GM19099 (cell line): ENCODE results near the gene S100A2.

Source experiments
- POLR2A ChIP-seq: IDR thresholded peaks from 3 replicates; pipeline ENCODE4 v1.6.1; 2011; ENCODE audit warnings: low read depth; ENCODE audit not compliant: insufficient read length; ENCODE audit errors: extremely low read depth

Gene S100A2

GRCh38 chr1:153565529-153566374 is at the start of gene S100A2:
S100A2 (minus strand) TSS chr1:153565844; CDS start chr1:153563877, 1,967 bp downstream.
- TF ChIP-seq POLR2A, result peak; percentile 20

- TF ChIP-seq POLR2A, result no peak
Measured at GRCh38 chr1:153615406-153615805, 49.8 kb upstream of the S100A2 start.

- TF ChIP-seq POLR2A, result no peak
Measured at GRCh38 chr1:153614906-153615305, 49.3 kb upstream of the S100A2 start.

GRCh38 chr1:153614189-153614900 is 48.7 kb upstream of the S100A2 start:
- no peak for TF ChIP-seq POLR2A

GRCh38 chr1:153613406-153613805 is 47.8 kb upstream of the S100A2 start:
- no peak for TF ChIP-seq POLR2A

- no peak for TF ChIP-seq POLR2A
Measured at GRCh38 chr1:153612755-153613331, 47.2 kb upstream of the S100A2 start, which contains the start of gene S100A16. S100A16 (minus strand) TSS chr1:153613137; CDS start chr1:153608151, 4,986 bp downstream.

GRCh38 chr1:153612111-153612754 is 46.6 kb upstream of the S100A2 start:
- no peak for TF ChIP-seq POLR2A

GRCh38 chr1:153611356-153611755 is 45.7 kb upstream of the S100A2 start:
- TF ChIP-seq POLR2A, result no peak

- TF ChIP-seq POLR2A, result no peak
Measured at GRCh38 chr1:153610811-153611301, 45.2 kb upstream of the S100A2 start.

- no peak for TF ChIP-seq POLR2A
Measured at GRCh38 chr1:153610334-153610733, 44.7 kb upstream of the S100A2 start.

- no peak for TF ChIP-seq POLR2A
Measured at GRCh38 chr1:153609585-153609907, 43.9 kb upstream of the S100A2 start.

- TF ChIP-seq POLR2A, result no peak
Measured at GRCh38 chr1:153608742-153609584, 43.3 kb upstream of the S100A2 start.

GRCh38 chr1:153608089-153608682 is 42.5 kb upstream of the S100A2 start:
- no peak for TF ChIP-seq POLR2A

GRCh38 chr1:153607381-153607780 is 41.7 kb upstream of the S100A2 start:
- no peak for TF ChIP-seq POLR2A

- no peak for TF ChIP-seq POLR2A
Measured at GRCh38 chr1:153606194-153606593, 40.5 kb upstream of the S100A2 start.
